HEK293T (cell line): ENCODE data around the gene ACKR1.

ENCODE experiments used
- ARNT ChIP-seq: fragments of 450-650 bp; IDR thresholded peaks from 2 replicates; pipeline ENCODE4 v1.6.1; 2017; ENCODE audit warnings: mild to moderate bottlenecking
- CTBP1 ChIP-seq: fragments of 450-650 bp; IDR thresholded peaks from 2 replicates; pipeline ENCODE4 v1.6.1; 2016; ENCODE audit warnings: borderline replicate concordance
- FOXA1 ChIP-seq: fragments of 450-650 bp; IDR thresholded peaks from 2 replicates; pipeline ENCODE4 v1.6.1; 2016; ENCODE audit warnings: mild to moderate bottlenecking
- FOXK2 ChIP-seq: fragments of 450-650 bp; IDR thresholded peaks from 2 replicates; pipeline ENCODE4 v1.6.1; 2016; ENCODE audit warnings: mild to moderate bottlenecking
- FOXM1 ChIP-seq: fragments of 450-650 bp; IDR thresholded peaks from 2 replicates; pipeline ENCODE4 v1.6.1; 2017; ENCODE audit warnings: mild to moderate bottlenecking, borderline replicate concordance
- L3MBTL2 ChIP-seq: fragments of 450-650 bp; conservative IDR thresholded peaks from 2 replicates; pipeline ENCODE4 v1.6.1; 2016; ENCODE audit warnings: mild to moderate bottlenecking
- NFRKB ChIP-seq: fragments of 450-650 bp; IDR thresholded peaks from 2 replicates; pipeline ENCODE4 v1.6.1; 2016; ENCODE audit warnings: mild to moderate bottlenecking, moderate library complexity
- SP1 ChIP-seq: fragments of 450-650 bp; IDR thresholded peaks from 2 replicates; pipeline ENCODE4 v1.6.1; 2017
- TARDBP ChIP-seq: fragments of 450-650 bp; IDR thresholded peaks from 2 replicates; pipeline ENCODE4 v1.6.1; 2016
- TF ChIP-seq, protein P1 (sequence below): fragments of 450-650 bp; IDR thresholded peaks from 2 replicates; pipeline ENCODE4 v1.6.1; 2016

DNA sequence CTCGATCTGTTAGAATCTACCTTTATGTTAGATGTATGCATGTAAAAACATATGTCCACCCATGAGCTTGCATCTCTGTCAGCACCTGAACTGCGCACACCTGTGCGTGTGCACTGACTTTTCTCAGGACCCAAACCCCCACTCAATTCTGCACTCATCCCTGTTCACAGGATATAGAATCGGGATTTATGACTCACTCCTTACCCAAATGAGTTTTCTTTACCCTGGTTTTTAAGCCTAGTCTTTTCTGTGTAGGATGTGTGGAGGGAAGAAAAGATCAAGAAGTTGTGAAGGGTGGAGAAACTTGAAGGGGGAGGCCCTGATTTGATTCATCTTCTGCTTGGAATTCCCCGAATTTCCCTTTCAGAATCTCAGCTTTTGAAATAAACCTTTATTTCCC is 2.4 kb downstream of the ACKR1 start:
- TF ChIP-seq, protein P1, sequence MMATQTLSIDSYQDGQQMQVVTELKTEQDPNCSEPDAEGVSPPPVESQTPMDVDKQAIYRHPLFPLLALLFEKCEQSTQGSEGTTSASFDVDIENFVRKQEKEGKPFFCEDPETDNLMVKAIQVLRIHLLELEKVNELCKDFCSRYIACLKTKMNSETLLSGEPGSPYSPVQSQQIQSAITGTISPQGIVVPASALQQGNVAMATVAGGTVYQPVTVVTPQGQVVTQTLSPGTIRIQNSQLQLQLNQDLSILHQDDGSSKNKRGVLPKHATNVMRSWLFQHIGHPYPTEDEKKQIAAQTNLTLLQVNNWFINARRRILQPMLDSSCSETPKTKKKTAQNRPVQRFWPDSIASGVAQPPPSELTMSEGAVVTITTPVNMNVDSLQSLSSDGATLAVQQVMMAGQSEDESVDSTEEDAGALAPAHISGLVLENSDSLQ: no peak
- TF ChIP-seq SP1: no peak
- no peak for TF ChIP-seq NFRKB
- TF ChIP-seq FOXA1: no peak
- TF ChIP-seq L3MBTL2: no peak
- TF ChIP-seq FOXM1: no peak
- no peak for TF ChIP-seq FOXK2
- no peak for TF ChIP-seq ARNT
- no peak for TF ChIP-seq TARDBP
- TF ChIP-seq CTBP1: no peak
